GM04504 (cell line): ENCODE measurements around the gene KCNIP4.
"Not testable (repeated sequence)": the region's sequence is repeated elsewhere in the genome, so short reads cannot be mapped to it uniquely, and the experiment has no call there.

ENCODE experiments used
- DNase-seq: peaks from one replicate; pipeline ENCODE4 v3.0.0-alpha.2; 2012; ENCODE audit warnings: low read depth

The KCNIP4 gene

GRCh38 chr4:21948347-21949072, at the start of gene KCNIP4:
Gene KCNIP4, minus strand, starts transcription at chr4:21948772.
- no peak for DNase-seq

- DNase-seq = not testable (repeated sequence)
Observed at GRCh38 chr4:21996618-21997017, 48.0 kb upstream of the KCNIP4 start.

- DNase-seq = peak; percentile 27
Observed at GRCh38 chr4:21992330-21992729, 43.8 kb upstream of the KCNIP4 start.

- no peak for DNase-seq
Observed at GRCh38 chr4:21991562-21991961, 43.0 kb upstream of the KCNIP4 start.

GRCh38 chr4:21991050-21991449, 42.5 kb upstream of the KCNIP4 start:
- DNase-seq = no peak

GRCh38 chr4:21989351-21989750, 40.8 kb upstream of the KCNIP4 start:
- DNase-seq = no peak

GRCh38 chr4:21986307-21986706, 37.7 kb upstream of the KCNIP4 start:
- no peak for DNase-seq

GRCh38 chr4:21982087-21982486, 33.5 kb upstream of the KCNIP4 start:
- no peak for DNase-seq

- DNase-seq = no peak
Observed at GRCh38 chr4:21979196-21979595, 30.6 kb upstream of the KCNIP4 start.

- DNase-seq = no peak
Observed at GRCh38 chr4:21976166-21976565, 27.6 kb upstream of the KCNIP4 start.

GRCh38 chr4:21973850-21974249, 25.3 kb upstream of the KCNIP4 start:
- no peak for DNase-seq

- no peak for DNase-seq
Observed at GRCh38 chr4:21964762-21965319, 16.3 kb upstream of the KCNIP4 start.

GRCh38 chr4:21962691-21963090, 14.1 kb upstream of the KCNIP4 start:
- DNase-seq = no peak

- DNase-seq = no peak
Observed at GRCh38 chr4:21960793-21961192, 12.2 kb upstream of the KCNIP4 start.

GRCh38 chr4:21954916-21955315, 6.3 kb upstream of the KCNIP4 start:
- no peak for DNase-seq

- DNase-seq = no peak
Observed at GRCh38 chr4:21953653-21954052, 5.1 kb upstream of the KCNIP4 start.

GRCh38 chr4:21952549-21952948, 4.0 kb upstream of the KCNIP4 start:
- DNase-seq = no peak

GRCh38 chr4:21949073-21949457, 493 bp upstream of the KCNIP4 start:
- DNase-seq = no peak

- DNase-seq = no peak
Observed at GRCh38 chr4:21947791-21948346, 703 bp downstream of the KCNIP4 start.

- DNase-seq = no peak
Observed at GRCh38 chr4:21946858-21947257, 1.7 kb downstream of the KCNIP4 start.

- no peak for DNase-seq
Observed at GRCh38 chr4:21921526-21922180, 26.9 kb downstream of the KCNIP4 start.

- DNase-seq = no peak
Observed at GRCh38 chr4:21915761-21916160, 32.8 kb downstream of the KCNIP4 start.

- DNase-seq = no peak
Observed at GRCh38 chr4:21901831-21902230, 46.7 kb downstream of the KCNIP4 start.
